GM19035 (cell line): ENCODE results near the gene MEPCE.
"Not testable (repeated sequence)": the region's sequence is repeated elsewhere in the genome, so short reads cannot be mapped to it uniquely, and the experiment has no call there.

Experiments used
- ATAC-seq: cut with Tn5 transposase; IDR thresholded peaks from one replicate; pipeline ENCODE4 v1.9.1; 2021; ENCODE audit not compliant: unreplicated experiment

Gene MEPCE

GRCh38 chr7:100433276-100433591, 3.6 kb downstream of the MEPCE start:
- ATAC-seq = no peak

GRCh38 chr7:100433592-100434296, 4.1 kb downstream of the MEPCE start:
- ATAC-seq = no peak

- no peak for ATAC-seq
These were observed 4.9 kb downstream of the MEPCE start for GRCh38 chr7:100434297-100435144.

GRCh38 chr7:100435401-100436304, 6.0 kb downstream of the MEPCE start:
- ATAC-seq = peak; percentile 31

- ATAC-seq = no peak
These were observed 7.8 kb downstream of the MEPCE start for GRCh38 chr7:100437150-100438100.

- no peak for ATAC-seq
These were observed 8.5 kb downstream of the MEPCE start for GRCh38 chr7:100438172-100438571.

- ATAC-seq = not testable (repeated sequence)
These were observed 9.1 kb downstream of the MEPCE start for GRCh38 chr7:100438731-100439130.

- not testable (repeated sequence) for ATAC-seq
These were observed 9.6 kb downstream of the MEPCE start for GRCh38 chr7:100439244-100439643.

- ATAC-seq = no peak
These were observed 12.3 kb downstream of the MEPCE start for GRCh38 chr7:100441641-100442535.

- no peak for ATAC-seq
These were observed 13.6 kb downstream of the MEPCE start for GRCh38 chr7:100443096-100443840.

GRCh38 chr7:100444311-100445278, 15.0 kb downstream of the MEPCE start:
- no peak for ATAC-seq

- ATAC-seq = no peak
These were observed 16.4 kb downstream of the MEPCE start for GRCh38 chr7:100446040-100446439.

GRCh38 chr7:100447363-100447762, 17.7 kb downstream of the MEPCE start:
- ATAC-seq = not testable (repeated sequence)

GRCh38 chr7:100449190-100449795, 19.7 kb downstream of the MEPCE start:
- no peak for ATAC-seq

- ATAC-seq = no peak
These were observed 22.9 kb downstream of the MEPCE start for GRCh38 chr7:100452513-100452912.

GRCh38 chr7:100453854-100454253, 24.2 kb downstream of the MEPCE start:
- not testable (repeated sequence) for ATAC-seq

- ATAC-seq = no peak
These were observed 25.6 kb downstream of the MEPCE start for GRCh38 chr7:100455206-100455605.
